ENCODE data around the gene FAM228B.

- no peak for TF ChIP-seq TCF12 (IDR thresholded peaks at IDR 0.05; ENCODE audit: low read depth)
- TF ChIP-seq, protein P1, sequence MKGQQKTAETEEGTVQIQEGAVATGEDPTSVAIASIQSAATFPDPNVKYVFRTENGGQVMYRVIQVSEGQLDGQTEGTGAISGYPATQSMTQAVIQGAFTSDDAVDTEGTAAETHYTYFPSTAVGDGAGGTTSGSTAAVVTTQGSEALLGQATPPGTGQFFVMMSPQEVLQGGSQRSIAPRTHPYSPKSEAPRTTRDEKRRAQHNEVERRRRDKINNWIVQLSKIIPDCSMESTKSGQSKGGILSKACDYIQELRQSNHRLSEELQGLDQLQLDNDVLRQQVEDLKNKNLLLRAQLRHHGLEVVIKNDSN (IDR thresholded peaks at IDR 0.05) = no peak
- TF ChIP-seq EGR1 (IDR thresholded peaks at IDR 0.05) = no peak
- no peak for TF ChIP-seq RAD21 (IDR thresholded peaks at IDR 0.05; ENCODE audit: low read depth)
Measured at GRCh38 chr2:24147364-24147763, 24.1 kb downstream of the FAM228B start.
